Cerebellar nuclear complex (tissue), 1 donor: Measurements from ENCODE around the gene HMCN2.
"Not testable (repeated sequence)": the region's sequence is repeated elsewhere in the genome, so short reads cannot be mapped to it uniquely, and the experiment has no call there.

ENCODE experiments used
- DNase-seq, 2 experiments: peaks; one replicate each; lab custom pipeline; 2025; lab: John Stamatoyannopoulos, UW

HMCN2 gene

DNA sequence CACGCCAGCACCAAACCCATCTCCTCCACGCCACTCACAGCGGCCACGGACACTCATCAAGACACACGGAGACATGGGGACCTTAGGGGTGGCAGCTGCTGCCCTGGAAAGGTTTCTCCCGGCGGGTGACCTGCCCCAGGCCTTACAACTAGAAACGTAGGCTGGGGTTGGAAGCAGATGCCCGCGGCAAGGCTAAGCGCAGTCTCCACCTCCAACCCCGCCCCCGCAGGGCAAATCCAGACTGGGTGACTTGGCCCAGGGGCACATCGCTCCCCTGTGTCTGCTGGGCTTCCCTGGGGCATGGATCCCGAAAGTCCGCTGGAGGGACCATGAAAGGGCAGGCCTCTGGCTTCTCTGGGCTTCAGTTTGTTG lies 167.2 kb downstream of the HMCN2 start:
- no peak for DNase-seq

GRCh38 chr9:130433168-130433946 lies 167.8 kb downstream of the HMCN2 start:
- no peak for DNase-seq

GRCh38 chr9:130433947-130434262 lies 168.3 kb downstream of the HMCN2 start:
- no peak for DNase-seq

- DNase-seq = not testable (repeated sequence)
These were observed 169.1 kb downstream of the HMCN2 start for GRCh38 chr9:130434656-130435055.

DNA sequence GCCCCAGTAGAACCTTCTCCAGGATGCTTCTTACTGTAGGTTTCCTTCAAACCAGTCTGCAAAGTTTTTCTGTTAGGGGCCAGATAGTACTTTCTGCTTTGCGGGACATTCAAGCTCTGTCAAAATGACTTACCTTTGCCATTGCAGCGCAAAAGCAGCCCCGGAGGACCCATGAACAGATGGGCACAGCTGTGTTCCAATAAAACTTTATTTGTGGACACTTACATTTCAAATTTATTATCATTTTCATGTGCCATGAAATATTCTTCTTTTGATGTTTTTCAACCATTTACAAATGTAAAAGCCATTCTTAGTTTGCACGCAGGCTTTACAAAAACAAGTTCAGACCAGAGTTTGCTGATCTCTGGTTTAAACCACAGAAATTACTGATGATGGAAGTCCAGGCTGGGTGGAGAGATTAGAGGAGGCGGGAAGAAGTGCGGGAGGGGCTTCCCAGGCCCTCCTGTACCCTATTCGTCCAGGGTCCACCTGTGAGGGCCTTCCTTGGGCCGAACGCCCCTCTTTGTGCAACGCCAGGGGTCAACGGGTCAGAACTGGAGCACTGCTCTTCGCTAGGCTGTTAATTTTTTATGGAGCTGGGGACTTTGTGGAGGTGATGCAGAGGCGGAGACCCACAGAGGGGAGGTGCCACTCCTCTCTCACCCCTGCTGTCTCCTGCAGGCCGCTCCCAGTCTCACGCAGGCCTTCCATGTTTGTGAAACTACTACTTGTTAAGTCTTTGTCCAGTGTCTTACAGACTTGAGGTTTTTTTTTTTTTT lies 171.6 kb downstream of the HMCN2 start:
- no peak for DNase-seq

DNA sequence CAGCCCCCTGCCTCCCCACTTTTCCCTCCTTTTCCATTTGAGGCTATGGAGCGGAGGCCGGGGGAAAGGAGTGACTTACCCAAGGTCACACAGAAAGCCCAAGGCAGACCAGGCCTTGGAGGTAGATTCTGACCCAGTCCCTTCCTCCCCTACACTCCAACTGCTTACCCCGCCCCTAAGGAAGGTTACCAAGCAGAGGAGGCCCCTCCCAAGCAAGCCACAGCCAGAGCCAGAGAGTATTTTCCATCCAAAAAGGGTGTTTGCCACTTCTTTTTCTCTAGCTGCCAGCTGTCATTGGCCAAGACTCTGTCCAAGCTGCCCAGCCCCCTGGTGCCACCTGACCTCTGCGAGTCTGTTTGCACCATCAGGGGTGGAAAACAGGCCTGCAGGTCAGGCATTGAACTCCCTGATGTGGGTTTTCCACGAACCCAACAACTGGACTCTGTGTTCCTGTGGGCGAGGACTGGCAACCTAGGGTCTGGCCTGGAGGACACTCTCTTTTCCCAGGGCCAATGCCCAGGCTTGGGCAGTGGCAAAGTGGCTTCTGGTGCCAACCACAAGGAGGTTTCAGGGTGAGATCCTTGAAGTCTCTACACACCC lies 172.9 kb downstream of the HMCN2 start:
- DNase-seq = no peak

- DNase-seq = no peak
These were observed 175.5 kb downstream of the HMCN2 start for GRCh38 chr9:130441031-130441430.

DNA sequence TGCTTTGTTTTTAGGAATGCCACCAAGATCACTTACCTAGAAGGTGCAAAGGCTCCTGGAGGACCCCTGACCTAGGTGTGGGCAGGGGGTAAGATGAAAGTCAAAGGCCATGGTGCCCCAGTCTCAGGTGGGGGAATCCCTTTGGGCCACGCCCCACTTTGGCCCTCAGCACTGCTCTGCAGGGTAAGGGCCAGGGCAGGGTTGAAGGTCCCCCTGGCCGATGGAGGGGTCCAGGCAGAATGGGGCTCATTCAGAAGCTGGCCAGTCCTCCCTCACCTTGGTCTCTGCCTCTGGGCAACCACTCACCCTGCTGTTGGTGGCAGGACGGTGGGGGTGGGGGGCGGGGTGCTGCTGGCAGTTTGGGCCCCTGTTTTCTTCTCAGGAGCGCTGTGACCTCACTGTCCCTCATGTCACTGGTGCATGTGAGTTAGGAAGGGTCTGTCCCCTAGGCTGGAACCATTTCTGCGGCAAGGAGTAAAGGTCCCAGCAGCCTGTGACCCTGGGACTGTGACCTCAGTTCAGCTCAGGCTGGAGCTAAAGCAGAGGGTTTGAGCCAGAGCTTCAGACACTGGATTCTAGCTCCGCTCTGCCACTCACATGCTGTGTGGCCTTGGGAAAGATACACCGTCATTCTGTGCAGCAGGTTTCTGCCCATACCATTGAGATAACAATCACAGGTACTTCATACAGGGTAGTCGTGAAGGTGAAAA lies 177.3 kb downstream of the HMCN2 start:
- DNase-seq = no peak

- no peak for DNase-seq
These were observed 177.9 kb downstream of the HMCN2 start for GRCh38 chr9:130443456-130443801.

DNA sequence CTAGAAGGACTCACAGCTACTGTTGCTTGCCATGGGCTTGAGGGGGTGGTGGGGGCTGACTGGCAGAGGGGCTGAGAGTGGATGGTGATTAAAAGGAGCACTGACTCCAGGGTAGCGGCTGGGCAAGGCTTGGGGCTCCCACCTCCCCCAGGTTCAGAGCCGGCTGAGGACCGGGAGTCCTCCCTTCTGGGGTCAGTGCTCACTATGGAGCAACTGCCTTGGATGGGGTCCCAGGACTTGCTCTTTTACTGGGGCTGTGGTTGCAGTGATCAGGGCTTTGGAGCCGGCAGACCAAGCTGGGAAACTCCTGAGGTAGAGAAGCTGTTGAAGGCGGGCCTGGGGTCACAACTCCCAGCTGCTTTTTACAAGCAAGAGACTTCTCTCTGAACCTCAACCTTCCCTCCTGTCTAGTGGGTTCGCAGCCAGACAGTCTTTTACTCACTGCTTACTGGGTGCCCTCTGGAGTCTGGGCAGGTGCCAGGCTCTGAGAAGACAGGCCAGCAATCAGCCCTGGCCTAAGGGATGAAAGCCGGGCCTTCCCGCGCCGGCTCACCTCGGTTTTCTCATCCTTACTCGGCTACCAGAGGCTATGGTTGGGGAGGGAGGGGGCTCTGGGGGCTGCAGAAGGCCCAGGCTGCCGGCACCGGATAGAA lies 178.4 kb downstream of the HMCN2 start:
- no peak for DNase-seq

DNA sequence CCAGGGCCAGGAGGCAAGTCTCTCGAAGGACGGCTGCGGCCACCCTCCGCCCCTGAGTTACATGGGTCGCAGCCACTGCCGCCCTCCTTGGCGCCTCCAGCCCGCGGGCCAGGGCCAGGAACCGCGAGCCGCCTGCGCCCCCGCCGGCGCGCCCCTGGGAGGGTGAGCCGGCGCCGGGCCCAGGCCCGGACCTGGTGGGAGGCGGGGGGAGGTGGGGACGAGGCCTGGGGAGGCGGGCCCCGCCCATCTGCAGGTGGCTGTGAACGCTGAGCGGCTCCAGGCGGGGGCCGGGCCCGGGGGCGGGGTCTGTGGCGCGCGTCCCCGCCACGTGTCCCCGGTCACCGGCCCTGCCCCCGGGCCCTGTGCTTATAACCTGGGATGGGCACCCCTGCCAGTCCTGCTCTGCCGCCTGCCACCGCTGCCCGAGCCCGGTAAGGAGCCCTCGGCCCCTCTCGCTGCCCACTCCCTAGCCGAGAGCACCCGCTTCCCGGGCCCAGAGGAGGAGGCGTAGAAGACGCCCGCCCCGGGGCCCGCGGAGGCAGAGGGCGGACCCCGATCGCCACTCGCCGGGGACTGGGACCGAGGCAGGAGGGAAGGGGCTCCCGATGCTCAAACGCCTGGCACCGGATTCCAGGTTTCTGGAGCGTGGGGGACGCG lies 179.1 kb downstream of the HMCN2 start, which contains the start of gene ASS1:
ASS1 (plus strand) TSS at position 397 of the 657 bp plus-strand sequence. CDS start 7,268 bp downstream, outside the sequence.
- DNase-seq = no peak

DNA sequence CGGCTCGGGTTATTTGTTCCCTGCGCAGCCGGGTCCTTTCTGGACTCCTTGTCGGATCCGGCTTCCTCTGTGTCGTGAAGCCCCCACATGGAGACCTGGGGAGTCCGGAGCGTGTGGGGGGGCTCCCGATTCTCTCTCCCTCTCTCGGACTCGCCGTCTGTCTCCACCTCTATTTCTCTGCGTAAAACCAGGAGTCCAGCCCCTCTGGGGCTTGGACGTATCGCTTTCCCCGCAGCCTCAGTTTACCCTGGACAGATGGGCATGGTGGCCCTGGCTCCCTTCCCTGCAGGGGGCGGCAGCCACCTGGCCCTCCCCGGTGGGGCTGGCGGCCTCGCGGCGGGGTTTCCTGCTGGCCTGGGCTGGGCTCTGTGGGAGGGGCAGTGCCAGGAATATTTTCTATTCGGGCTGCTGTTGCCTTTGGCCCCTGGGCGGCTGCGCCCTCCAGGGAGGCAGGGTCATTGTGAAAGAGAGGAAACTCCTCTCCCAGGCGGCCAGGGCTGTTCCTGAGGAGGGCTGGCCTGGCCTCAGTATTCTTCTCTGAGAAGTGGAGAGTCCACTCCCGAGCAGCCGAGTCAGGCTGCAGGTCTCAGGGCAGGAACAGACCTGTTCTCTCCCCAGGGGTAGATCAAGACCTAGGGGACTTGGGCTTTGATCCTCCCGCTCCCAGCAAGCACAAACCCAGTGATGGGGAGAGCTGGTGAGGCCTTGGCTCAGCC lies 179.9 kb downstream of the HMCN2 start:
- no peak for DNase-seq

DNA sequence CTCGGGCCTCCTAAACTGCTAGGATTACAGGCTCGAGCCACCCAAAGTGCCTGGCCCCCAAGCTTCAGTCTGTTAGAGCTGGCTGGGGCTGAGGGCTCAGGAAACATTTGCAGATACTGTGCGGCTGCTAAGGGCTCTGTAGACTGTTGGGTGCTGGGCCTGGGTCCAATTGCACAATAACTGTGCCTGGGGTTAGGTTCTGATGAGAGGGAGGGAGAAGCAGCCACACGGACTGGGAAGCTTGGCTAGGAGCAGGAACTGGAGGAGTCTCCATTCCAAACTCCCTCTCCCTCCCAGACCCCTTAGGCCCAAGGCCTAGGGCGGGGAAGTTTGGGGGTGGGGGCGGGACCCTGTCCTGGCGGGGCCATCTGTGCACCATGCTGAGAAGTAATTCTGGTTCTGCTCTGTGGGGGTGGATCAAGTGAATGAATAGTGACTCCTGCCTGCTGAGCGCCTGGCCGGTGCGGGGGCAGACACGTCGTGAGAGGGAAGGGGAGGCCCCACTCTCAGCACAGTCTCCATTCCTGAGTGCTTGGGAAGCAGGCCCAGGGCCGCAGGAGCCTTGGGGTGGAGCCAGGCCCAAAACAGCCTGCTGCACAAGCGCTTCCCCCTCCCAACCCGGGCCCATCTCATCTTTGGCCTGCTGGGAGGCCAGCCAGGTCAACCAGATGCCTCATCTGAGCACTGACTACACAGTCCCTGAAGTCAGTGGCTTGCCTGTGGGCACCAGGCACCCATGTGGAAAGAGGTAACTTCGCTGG lies 180.7 kb downstream of the HMCN2 start:
- no peak for DNase-seq

- DNase-seq = no peak
These were observed 181.7 kb downstream of the HMCN2 start for GRCh38 chr9:130447193-130447816.

- no peak for DNase-seq
These were observed 182.6 kb downstream of the HMCN2 start for GRCh38 chr9:130448035-130448624.

GRCh38 chr9:130448771-130449603 lies 183.4 kb downstream of the HMCN2 start:
- DNase-seq = no peak

DNA sequence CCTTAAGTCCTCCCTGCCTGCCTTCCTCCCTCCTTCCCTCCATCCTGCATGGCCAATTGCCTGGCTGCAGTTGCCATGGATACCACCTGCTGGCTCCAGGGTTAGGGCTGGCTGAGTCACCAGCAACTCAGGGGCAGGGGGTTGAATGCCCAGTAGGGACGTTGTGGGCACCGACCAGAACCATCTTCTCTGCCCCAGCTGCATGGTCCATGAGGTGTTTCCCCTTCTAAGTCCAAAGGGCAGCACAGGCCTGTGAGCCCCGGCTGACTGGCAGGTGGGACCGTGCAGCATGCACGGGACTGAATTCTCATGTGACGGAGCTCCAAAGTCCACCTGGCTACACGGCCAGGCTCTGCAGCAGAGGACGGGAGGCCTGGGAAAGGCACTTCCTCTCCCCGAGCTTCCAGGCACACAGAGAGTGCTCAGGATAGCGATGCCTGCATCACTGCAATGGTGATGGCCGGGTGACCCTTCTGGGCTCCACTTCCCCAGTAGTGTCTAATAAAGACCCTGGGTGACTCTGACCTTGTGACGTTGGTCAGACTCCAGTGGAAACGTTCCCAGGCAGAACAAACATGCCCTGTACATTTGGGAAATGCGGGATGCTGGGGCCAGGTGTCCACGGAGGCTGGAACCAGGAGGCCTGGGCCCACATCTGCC lies 184.9 kb downstream of the HMCN2 start:
- no peak for DNase-seq

DNA sequence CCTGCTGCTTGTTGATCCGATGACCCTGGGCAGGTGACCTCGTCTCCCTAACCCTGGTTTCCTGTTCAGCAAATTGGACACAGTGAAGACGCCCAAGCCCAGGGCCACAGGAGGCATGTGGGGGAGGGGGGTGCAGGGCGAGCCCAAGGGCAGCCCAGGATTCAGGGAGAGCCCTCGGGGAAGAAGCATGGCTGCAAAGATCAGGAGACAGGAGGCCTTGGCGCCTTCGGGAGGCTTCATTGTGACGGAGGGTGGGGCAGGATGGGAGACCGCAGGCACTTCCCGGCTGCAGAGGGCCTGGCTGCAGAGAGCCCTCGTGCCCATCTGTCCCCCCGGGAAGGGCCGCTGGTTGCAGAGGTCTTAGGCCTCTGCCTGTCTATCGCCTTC lies 185.4 kb downstream of the HMCN2 start:
- DNase-seq = no peak
